ENCODE results near the gene KRTAP12-1. TPM values are rescaled to one million over a fixed set of nuclear protein-coding genes. Genes with fewer than 3 reads are reported as not detected.
A peak's percentile ranks its signal among the peaks of the same experiment; 100 is the strongest.

KRTAP12-1 gene
- total and polyA plus RNA-seq, 3 experiments from 2014 or later, result not detected

GRCh38 chr21:44709426-44710293, 27.7 kb upstream of the KRTAP12-1 start:
- ChIA-PET POLR2A (interaction anchor here (0.8 to 1.2 kb wide), 2 partner anchors 52 kb away, joined by 3 read pairs; partner anchors contain the start of gene KRTAP12-3), CTCF (interaction anchor here (0.6 to 2.2 kb wide), 4 partner anchors 10 to 91 kb away, joined by 3 to 6 read pairs (median 4); no protein-coding TSS in a partner anchor)
- Mint-ChIP-seq H3K36me3 (peaks cover 0 to 4% (median 0%) of the 10 kb centered on the region in 3 donors), H3K27me3 (peaks cover 71 to 83% of the 10 kb centered on the region in 2 donors), H3K27ac (peak overlapping the region in 2 of 8 donors; percentile 10 to 76), H3K9me3 (peaks cover 5 to 18% (median 16%) of the 10 kb centered on the region in 5 donors), H3K4me1 (peaks cover 28 to 46% (median 46%) of the 10 kb centered on the region in 3 donors), H3K4me3 (peak overlapping the region in 6 of 7 donors; percentile 56 to 78 (median 66))
- Histone ChIP-seq H3K9me3 (ENCODE audit: low read length) (no peaks in the 10 kb centered on the region), H3K27ac (ENCODE audit: low read depth, low read length) (no peak overlapping the region), H3K4me1 (ENCODE audit: insufficient read depth, low read length) (peaks cover 35% of the 10 kb centered on the region), H3K36me3 (ENCODE audit: insufficient read depth, low read length) (no peaks in the 10 kb centered on the region), H3K27me3 (ENCODE audit: insufficient read depth, low read length, poor library complexity, severe bottlenecking) (peaks cover 72% of the 10 kb centered on the region), H3K4me3 (ENCODE audit: low read length) (no peak overlapping the region)
- peak in 1 of 5 donors; percentile 51 for DNase-seq

- Mint-ChIP-seq H3K27ac (peak overlapping the region in 1 of 8 donors; percentile 76), H3K9me3 (peaks cover 5 to 19% (median 16%) of the 10 kb centered on the region in 5 donors), H3K4me3 (peak overlapping the region in 5 of 7 donors; percentile 64 to 78 (median 67)), H3K27me3 (peaks cover 75 to 83% of the 10 kb centered on the region in 2 donors), H3K4me1 (peaks cover 27 to 46% (median 46%) of the 10 kb centered on the region in 3 donors), H3K36me3 (peaks cover 0 to 4% (median 0%) of the 10 kb centered on the region in 3 donors)
- no peaks in the 10 kb centered on the region for H3K36me3 ChIP-seq (ENCODE audit: insufficient read depth, low read length)
- H3K4me1 ChIP-seq (ENCODE audit: insufficient read depth, low read length), result peaks cover 35% of the 10 kb centered on the region
- DNase-seq, result peak in 1 of 5 donors; percentile 37
- H3K4me3 ChIP-seq (ENCODE audit: low read length), result no peak overlapping the region
- H3K27ac ChIP-seq (ENCODE audit: low read depth, low read length), result no peak overlapping the region
- POLR2A ChIA-PET, result interaction anchor here (0.8 kb wide), 1 partner anchor 52 kb away, joined by 3 read pairs; no protein-coding TSS in a partner anchor
- H3K9me3 ChIP-seq (ENCODE audit: low read length), result no peaks in the 10 kb centered on the region
- peaks cover 79% of the 10 kb centered on the region for H3K27me3 ChIP-seq (ENCODE audit: insufficient read depth, low read length, poor library complexity, severe bottlenecking)
- CTCF ChIA-PET, result interaction anchor here (1.1 to 2.2 kb wide), 2 partner anchors 33 to 90 kb away, joined by 4 to 6 read pairs; no protein-coding TSS in a partner anchor
Observed at GRCh38 chr21:44708866-44709425, 27.0 kb upstream of the KRTAP12-1 start.

DNA sequence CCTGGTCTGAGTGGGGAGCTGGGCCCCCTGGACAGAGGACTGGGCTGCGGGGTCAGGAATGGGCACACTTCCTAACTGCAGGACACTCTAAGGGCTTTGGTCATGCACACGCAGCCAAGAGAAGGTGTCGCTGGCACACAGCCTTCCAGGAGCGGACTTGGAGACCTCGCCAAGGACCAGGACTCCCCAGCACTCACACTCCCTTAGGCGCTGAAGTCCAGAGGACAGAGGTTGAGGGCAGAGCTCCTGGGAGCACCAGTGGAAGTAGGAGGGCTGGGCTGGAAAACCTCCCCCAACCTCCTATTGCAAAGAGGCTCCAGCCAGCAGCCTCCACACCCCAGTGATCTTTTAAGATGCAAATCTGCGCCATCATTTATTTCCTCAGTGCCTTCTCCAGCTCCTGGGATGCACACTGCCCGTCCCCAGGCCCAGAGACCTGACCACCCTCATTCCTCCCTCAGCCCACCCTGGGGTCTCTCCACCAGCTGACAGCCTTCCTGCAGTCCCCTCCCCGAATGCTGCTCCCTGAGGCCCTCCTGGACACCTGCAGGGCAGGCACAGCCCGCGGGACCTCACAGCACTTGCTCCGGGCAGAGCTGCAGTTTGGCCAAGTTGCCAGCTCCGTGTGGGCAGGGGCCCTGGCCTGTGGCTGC, 26.4 kb upstream of the KRTAP12-1 start:
- Histone ChIP-seq H3K9me3 (ENCODE audit: low read length) (no peaks in the 10 kb centered on the region), H3K4me1 (ENCODE audit: insufficient read depth, low read length) (peaks cover 35% of the 10 kb centered on the region), H3K36me3 (ENCODE audit: insufficient read depth, low read length) (no peaks in the 10 kb centered on the region), H3K4me3 (ENCODE audit: low read length) (no peak overlapping the region), H3K27ac (ENCODE audit: low read depth, low read length) (no peak overlapping the region), H3K27me3 (ENCODE audit: insufficient read depth, low read length, poor library complexity, severe bottlenecking) (peaks cover 78% of the 10 kb centered on the region)
- ChIA-PET POLR2A (no interaction called here), CTCF (no interaction called here)
- Mint-ChIP-seq H3K27me3 (peaks cover 69 to 80% of the 10 kb centered on the region in 2 donors), H3K27ac (no peak overlapping the region), H3K4me1 (peaks cover 27 to 46% (median 46%) of the 10 kb centered on the region in 3 donors), H3K4me3 (peak overlapping the region in 5 of 7 donors; percentile 10 to 51 (median 37)), H3K9me3 (peaks cover 5 to 19% (median 16%) of the 10 kb centered on the region in 5 donors), H3K36me3 (peaks cover 0 to 4% (median 0%) of the 10 kb centered on the region in 3 donors)
- peak in 1 of 5 donors; percentile 39 for DNase-seq

DNA sequence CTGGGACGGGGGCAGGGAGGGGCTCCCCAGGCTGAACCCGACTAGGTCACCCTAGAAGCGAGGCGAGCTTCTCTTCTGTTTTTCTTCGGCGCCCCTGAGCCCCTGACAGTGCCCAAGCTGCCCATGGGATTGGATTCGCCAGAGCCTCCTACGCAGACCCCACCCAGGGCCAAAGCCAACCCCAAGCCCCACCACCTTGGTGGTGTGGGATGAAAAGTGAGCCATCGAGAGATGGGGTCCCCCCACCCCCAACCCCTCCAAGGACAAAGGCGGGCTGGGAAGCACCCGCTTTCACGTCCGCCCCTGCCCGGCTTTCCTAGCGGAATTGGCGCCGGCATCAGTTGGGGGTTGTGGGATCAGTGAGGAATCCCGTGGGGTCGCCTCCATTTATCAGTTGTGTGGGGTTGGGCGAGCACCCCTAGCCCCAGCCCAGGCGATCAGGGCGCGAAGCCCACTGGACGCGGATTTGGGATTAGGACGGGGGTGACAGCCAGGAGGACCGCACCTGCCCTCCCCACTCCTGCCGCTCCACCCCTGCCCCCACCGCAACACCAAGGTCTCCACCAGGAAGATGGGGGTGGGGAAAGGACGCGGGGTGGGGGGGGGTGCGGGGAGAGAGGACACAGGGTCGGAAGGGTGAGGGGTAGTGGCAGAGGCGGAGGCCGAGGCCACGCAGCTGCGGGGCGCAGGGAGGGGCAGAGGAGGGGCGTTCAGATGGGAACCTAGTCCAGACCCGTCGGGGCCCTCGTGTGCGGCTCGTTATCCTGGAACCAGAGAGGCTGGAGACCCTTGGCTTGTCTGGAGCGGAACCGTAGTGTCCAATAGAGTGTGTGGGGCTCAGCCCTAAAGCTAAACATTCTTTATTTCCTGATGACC, 25.0 kb upstream of the KRTAP12-1 start:
- no peaks in the 10 kb centered on the region for H3K36me3 ChIP-seq (ENCODE audit: insufficient read depth, low read length)
- H3K27ac ChIP-seq (ENCODE audit: low read depth, low read length), result no peak overlapping the region
- DNase-seq, result peak in 1 of 5 donors; percentile 26
- peaks cover 0 to 4% (median 0%) of the 10 kb centered on the region in 3 donors for H3K36me3 Mint-ChIP-seq
- peaks cover 27 to 46% (median 41%) of the 10 kb centered on the region in 3 donors for H3K4me1 Mint-ChIP-seq
- ChIA-PET CTCF (no interaction called here), POLR2A (no interaction called here)
- peaks cover 5 to 19% (median 16%) of the 10 kb centered on the region in 5 donors for H3K9me3 Mint-ChIP-seq
- peaks cover 35% of the 10 kb centered on the region for H3K4me1 ChIP-seq (ENCODE audit: insufficient read depth, low read length)
- H3K4me3 Mint-ChIP-seq, result no peak overlapping the region
- peaks cover 67 to 79% of the 10 kb centered on the region in 2 donors for H3K27me3 Mint-ChIP-seq
- H3K27me3 ChIP-seq (ENCODE audit: insufficient read depth, low read length, poor library complexity, severe bottlenecking), result peaks cover 72% of the 10 kb centered on the region
- no peaks in the 10 kb centered on the region for H3K9me3 ChIP-seq (ENCODE audit: low read length)
- H3K27ac Mint-ChIP-seq, result peak overlapping the region in 1 of 8 donors; percentile 60
- no peak overlapping the region for H3K4me3 ChIP-seq (ENCODE audit: low read length)

DNA sequence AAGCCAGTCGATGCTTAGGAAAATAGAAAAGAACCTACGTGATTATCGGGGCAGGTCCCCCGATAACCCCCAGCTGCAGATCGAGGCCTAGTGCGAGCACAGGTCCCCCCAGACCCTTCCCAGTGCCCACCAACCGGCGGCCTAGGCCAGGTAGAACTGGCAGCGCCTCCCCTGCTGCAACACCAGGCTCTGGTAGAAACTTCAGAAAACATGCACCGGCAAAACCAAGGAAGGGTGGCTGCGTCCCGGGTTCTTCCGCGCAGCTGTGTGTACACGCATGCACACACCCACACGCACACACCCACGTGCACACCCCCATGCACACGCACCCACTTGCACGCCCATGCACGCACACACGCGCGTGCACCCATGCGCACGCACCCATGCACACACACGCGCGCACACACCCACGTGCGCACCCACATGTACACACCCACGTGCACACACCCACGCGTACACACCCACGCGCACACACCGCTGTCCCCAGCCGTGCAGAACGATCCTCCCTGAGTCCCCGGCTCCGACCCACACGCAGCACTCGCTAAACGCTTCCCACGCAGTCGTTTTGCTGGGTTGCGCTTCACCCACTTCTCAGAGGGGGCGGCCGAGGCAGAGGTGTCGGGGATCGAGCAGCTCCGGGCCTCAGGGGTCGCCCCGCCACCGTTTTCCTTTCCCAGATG, 24.2 kb upstream of the KRTAP12-1 start:
- Histone ChIP-seq H3K27me3 (ENCODE audit: insufficient read depth, low read length, poor library complexity, severe bottlenecking) (peaks cover 74% of the 10 kb centered on the region), H3K4me1 (ENCODE audit: insufficient read depth, low read length) (peaks cover 30% of the 10 kb centered on the region), H3K27ac (ENCODE audit: low read depth, low read length) (no peak overlapping the region), H3K36me3 (ENCODE audit: insufficient read depth, low read length) (no peaks in the 10 kb centered on the region), H3K4me3 (ENCODE audit: low read length) (no peak overlapping the region), H3K9me3 (ENCODE audit: low read length) (no peaks in the 10 kb centered on the region)
- Mint-ChIP-seq H3K27ac (peak overlapping the region in 1 of 8 donors; percentile 43), H3K27me3 (peaks cover 71 to 79% of the 10 kb centered on the region in 2 donors), H3K4me1 (peaks cover 25 to 39% (median 35%) of the 10 kb centered on the region in 3 donors), H3K36me3 (peaks cover 0 to 4% (median 0%) of the 10 kb centered on the region in 3 donors), H3K9me3 (peaks cover 5 to 19% (median 16%) of the 10 kb centered on the region in 5 donors), H3K4me3 (peak overlapping the region in 1 of 7 donors; percentile 28)
- POLR2A ChIA-PET, result no interaction called here
- CTCF ChIA-PET, result no interaction called here
- peak in 1 of 5 donors; percentile 41 for DNase-seq

DNA sequence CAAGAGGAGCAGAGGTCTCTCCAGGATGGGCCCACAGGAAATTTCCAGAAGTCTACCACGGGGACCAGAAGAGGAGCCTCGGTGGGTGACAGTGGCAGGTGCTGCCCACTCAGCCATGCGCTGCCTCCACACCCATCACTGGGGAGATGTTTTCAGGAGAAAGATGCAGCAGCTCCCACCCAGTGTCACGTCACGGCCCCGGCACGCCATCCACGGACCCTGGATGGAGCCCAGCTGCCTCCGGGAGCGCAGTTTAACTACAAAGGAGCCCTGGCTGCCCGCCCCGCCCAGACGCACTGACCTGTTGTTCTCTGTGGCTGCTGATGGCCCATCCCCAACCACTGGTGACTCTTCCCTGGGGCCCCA, 22.7 kb upstream of the KRTAP12-1 start:
- H3K9me3 ChIP-seq (ENCODE audit: low read length), result no peaks in the 10 kb centered on the region
- no peak overlapping the region for H3K27ac ChIP-seq (ENCODE audit: low read depth, low read length)
- CTCF ChIA-PET, result no interaction called here
- DNase-seq, result no peak
- Mint-ChIP-seq H3K36me3 (peaks cover 0 to 4% (median 0%) of the 10 kb centered on the region in 3 donors), H3K4me3 (no peak overlapping the region), H3K4me1 (peaks cover 14 to 25% (median 21%) of the 10 kb centered on the region in 3 donors), H3K27me3 (peaks cover 70 to 78% of the 10 kb centered on the region in 2 donors), H3K9me3 (peaks cover 5 to 19% (median 16%) of the 10 kb centered on the region in 5 donors), H3K27ac (peak overlapping the region in 1 of 8 donors; percentile 57)
- H3K4me1 ChIP-seq (ENCODE audit: insufficient read depth, low read length), result peaks cover 14% of the 10 kb centered on the region
- no peaks in the 10 kb centered on the region for H3K36me3 ChIP-seq (ENCODE audit: insufficient read depth, low read length)
- POLR2A ChIA-PET, result no interaction called here
- H3K27me3 ChIP-seq (ENCODE audit: insufficient read depth, low read length, poor library complexity, severe bottlenecking), result peaks cover 66% of the 10 kb centered on the region
- H3K4me3 ChIP-seq (ENCODE audit: low read length), result no peak overlapping the region
